HG02678 (cell line): ENCODE measurements around the gene DSCAM.

Experiments used
- ATAC-seq: cut with Tn5 transposase; IDR thresholded peaks from one replicate; pipeline ENCODE4 v1.9.1; 2021; ENCODE audit warnings: mild to moderate bottlenecking, moderate library complexity; ENCODE audit not compliant: unreplicated experiment

The DSCAM gene

DNA sequence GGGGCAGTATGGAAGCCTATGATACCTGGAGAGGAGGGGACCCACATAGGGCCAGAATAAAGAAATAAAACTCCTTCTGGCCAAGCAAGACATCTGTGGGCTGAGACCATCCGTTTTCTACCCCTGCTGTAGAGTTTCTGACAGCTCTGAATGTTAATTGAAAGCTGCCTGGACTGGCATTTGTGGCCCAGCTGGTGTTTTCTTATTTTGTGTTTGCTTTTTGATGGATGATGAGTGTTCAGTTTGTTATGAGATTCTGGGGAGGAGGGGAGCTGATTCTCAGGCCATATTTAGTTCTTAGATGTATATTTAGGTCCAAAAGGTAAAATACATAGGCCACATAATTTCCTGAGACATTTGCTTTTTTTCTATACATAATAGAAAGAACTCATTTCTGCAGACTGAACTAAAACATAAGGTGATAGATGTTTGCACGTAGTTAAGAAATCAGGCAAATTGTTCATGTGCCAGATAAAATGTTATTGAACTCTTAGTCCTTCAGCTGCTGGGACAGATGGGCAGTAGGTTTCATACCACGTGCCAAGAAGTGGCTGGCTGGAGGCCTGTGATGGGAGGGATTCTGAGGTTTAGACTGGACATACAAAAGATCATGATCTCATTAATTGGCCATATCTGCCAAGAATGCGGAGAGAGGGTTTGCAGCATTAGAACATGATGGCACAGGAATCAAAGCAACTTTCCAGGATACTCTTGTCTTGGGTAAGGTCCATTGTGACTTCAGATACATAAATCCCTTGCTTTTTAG, 54.1 kb downstream of the DSCAM start:
- ATAC-seq: no peak

DNA sequence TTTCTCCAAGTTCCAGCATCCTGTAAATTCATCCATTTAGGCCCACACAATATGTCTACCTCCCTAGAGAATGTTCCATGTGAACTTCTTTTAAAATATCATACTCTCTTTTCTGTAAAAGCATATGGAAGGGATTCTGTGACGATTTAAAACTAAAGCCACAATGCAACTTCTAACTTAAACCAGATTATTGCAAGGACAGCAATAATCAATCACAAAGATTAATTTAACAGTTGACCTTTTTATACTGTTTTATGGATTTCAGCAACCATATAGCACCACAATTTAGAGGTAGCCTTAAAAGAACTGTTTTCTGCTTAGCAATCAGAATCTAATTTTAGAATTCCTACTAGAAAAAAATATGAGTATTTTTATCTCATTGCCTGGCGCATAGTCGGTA, 58.3 kb downstream of the DSCAM start:
- ATAC-seq: no peak

- no peak for ATAC-seq
Measured at GRCh38 chr21:40783404-40783803, 63.6 kb downstream of the DSCAM start.

DNA sequence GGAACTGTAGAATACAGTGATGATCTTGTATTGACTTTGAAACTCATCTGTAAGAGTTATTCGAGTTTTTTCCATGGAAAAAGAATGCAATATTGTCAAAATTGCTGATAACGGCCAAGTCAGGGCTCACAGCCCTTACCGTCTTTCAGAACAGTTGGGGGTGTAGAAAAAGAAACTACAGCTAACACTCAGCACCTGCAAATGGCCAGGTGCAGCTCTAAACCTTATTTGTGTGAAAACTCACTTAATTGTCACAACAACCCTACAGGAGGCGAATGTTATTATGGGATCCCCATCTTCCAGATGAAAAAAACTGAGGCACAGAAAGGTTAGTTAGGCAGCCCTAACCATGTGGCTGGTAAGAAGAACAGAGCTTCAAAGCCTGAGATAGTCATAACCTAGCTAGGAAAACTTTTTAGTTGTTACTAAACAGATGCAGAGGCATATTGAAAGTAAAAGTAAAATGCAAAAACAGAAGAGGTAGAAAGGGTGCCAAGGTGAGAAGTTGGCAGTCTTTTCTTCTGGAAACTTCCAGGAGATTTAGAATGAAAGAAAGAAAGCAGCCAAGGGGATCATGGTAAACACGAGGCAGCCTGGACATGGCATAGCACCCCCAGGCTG, 76.4 kb downstream of the DSCAM start:
- no peak for ATAC-seq

DNA sequence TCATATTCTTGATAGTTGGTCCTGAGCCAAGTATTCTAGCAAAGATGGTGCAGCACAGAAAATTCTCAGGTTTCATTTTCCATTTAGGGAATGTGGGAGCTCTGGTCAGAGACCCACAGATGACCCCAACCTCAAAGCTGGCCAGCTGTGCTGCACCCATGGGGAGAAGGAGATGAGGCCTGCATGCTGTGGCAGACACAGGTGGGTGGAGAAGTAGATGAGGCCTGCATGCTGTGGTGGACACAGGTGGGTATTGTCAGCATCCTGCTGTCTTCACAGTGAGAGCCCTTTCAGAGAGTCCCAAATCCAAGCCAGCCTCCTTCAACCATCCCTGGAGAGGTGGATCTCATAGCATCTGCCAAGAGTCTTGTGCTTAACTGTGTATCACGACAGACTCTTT, 77.7 kb downstream of the DSCAM start:
- ATAC-seq: no peak

DNA sequence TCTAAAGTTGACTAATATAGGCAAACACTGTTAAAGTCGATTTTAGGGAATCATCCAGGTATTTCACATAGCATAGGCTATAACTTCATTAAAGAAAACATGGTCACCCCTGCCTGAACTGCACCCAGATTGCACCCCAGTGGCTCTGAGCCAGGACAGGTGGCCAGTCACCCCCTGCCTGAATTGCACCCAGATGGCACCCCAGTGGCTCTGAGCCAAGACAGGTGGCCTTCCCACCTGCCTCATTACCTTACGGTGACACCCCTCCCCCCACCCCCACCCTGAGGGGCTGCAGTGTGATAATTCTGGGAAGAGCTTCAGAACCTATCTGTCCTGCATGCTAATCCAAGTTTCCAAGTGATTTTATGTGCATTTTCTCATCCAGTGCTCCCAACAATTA, 78.9 kb downstream of the DSCAM start:
- ATAC-seq: no peak

- ATAC-seq: no peak
Measured at GRCh38 chr21:40766381-40766780, 80.6 kb downstream of the DSCAM start.

GRCh38 chr21:40765811-40766210, 81.1 kb downstream of the DSCAM start:
- ATAC-seq: no peak

GRCh38 chr21:40760821-40761220, 86.1 kb downstream of the DSCAM start:
- no peak for ATAC-seq

GRCh38 chr21:40759061-40759460, 87.9 kb downstream of the DSCAM start:
- ATAC-seq: no peak

- ATAC-seq: no peak
Measured at GRCh38 chr21:40757366-40757765, 89.6 kb downstream of the DSCAM start.

DNA sequence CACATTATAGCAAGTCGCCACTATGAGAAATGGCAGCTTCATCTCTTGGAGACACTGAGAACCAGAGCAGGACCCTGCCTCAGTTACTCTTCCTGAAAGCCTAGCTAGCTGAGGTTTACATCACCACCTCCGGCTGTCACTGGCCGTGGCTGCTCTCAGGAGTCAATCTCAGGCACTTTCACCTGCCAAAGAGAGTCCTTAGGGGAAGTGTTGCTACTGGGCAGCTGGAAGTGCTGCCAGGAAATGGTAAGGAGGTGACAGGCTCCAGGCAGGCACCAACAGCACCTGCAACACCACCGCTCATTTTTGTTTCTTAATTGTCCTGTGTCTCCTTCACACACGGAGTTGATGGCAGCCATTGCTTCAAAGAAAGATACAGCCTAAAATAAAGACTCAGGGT, 92.5 kb downstream of the DSCAM start:
- ATAC-seq: no peak

DNA sequence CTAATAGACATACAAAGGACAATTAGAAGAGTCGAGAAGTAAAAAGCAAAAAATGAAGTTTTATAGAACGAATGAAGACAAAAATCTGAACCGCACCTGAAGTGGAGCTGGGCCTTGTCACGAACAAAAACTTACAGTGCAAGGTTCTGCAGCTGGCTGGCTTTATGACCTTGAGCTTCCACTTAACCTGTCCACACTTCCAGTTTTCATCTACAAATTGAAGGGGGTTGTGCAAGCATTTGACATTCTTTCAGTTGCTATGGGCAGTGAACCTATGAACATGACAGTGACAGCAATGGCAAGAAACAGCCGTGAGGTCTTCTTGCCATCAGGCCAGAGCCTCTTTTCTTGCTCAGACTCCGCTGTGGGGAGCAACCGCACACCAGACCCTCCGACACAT, 93.2 kb downstream of the DSCAM start:
- ATAC-seq: no peak

GRCh38 chr21:40752125-40752524, 94.8 kb downstream of the DSCAM start:
- ATAC-seq: no peak

DNA sequence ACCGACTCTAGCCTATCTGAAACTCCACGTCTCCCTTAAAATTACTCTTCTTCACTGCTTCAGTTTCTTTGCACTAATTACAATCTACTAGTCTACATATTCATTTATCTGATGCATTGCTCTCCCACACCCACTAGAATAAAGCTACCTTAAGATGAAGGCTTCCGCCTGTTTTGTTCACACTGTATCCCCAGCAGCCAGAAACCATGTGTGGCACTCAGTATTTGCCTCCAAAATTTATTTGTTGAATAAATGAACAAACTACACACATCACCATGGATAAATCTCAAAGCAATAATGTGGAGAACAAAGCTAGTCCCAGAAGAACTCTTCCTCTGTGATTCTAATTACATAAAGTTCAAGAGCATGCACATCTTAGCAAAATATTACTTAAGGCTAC, 95.7 kb downstream of the DSCAM start:
- no peak for ATAC-seq

- no peak for ATAC-seq
Measured at GRCh38 chr21:40736145-40736544, 110.8 kb downstream of the DSCAM start.

- no peak for ATAC-seq
Measured at GRCh38 chr21:40733024-40733397, 113.9 kb downstream of the DSCAM start.

DNA sequence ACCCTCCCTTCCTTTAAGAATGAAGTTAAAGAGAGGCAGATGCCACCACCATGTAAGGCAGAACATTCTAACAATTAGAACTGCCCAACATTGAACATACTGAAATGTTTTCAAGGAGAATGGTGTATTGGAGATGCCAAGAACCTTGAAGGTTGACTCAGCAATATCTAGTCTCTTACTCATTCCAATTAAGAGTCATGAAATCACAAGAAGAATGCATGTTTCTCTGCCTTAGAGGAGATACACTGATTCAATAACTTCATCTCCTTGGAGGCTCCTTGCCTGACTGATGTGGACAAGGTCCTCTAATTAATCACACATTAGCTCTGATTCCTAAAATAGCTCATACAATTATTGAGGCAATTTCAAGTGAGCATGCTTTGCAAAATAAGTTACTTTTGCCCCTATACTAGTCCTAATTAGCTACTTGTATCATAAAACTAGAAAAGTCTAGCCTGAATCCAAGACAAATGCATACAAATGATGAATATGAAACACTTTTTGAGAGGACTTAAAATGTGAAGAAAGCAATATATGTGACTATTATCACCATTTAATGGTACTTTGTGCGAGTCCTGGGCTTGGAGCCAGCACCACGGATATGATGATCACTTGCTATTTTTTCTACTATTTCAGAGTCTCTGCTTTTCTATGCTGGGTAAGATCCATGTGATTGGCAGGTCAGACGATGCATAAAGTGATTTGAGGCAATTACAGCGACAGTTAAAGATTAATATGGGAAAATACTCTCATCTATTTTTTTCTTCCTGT, 114.5 kb downstream of the DSCAM start:
- no peak for ATAC-seq

GRCh38 chr21:40731206-40731605, 115.8 kb downstream of the DSCAM start:
- no peak for ATAC-seq

DNA sequence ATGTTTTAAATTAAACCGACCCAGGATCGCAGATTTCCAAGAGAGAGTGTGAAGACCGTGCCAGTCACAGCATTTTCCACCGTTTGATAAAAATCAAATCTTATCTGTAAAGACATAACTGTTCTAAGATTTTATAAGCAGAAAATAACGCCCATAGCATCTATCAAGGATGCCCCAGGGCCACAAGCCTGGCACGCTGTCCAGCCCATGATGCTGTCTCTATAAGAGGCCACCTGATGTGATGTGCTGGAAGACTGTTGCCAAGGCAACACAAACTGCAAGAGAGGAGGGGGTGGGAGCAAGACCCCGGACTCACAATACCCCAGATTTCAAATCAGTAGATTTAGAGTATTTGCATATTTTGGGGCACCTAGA, 116.5 kb downstream of the DSCAM start:
- ATAC-seq: no peak

DNA sequence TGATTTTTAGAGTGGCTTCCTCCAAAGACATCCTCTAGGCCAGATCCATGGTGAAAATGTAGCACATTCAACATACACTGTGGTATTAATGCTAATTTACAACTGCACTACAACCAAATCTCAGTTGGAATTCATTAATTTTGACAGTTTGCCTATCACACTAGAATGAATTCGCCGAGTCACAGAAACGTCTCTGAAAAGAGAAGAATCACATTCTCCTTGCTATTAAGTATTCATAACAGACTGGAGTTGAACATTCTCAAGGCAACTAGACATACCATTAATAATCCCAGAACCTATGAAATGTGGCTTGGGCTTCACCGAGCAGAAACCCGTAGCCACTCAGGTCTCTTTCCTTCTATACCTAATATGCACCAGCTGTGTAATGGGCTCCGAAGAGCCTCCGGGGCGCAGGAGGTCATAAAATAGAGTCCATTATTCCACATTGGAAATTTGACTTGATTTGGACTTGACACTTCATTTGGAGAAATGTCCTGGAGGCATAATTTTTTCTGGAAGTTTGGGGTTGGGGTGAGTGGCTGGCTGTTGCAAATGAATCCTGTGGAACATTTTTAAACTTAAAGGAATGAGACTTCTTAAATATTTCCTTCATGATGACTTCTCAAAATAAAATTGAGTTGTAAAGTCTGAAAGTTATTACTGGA, 117.1 kb downstream of the DSCAM start:
- ATAC-seq: no peak

- no peak for ATAC-seq
Measured at GRCh38 chr21:40723966-40724365, 123.0 kb downstream of the DSCAM start.
